IMR-90 (cell line): Measurements from ENCODE around the gene AHCYL2. TPM values are rescaled to one million over a fixed set of nuclear protein-coding genes. Genes with fewer than 3 reads are reported as not detected.

Experiments
- ATAC-seq: fragments of 200-7000 bp; cut with Tn5 transposase; 2 replicates; pipeline ENCODE4 v1.9.1; 2020; ENCODE audit warnings: low read depth, mild to moderate bottlenecking, moderate library complexity
- BruUV-seq: library from RNA; stranded (reverse); fragments of 400-500 nt; replicated peaks from 2 replicates; lab custom pipeline; 2021; lab: Mats Ljungman, UMichigan
- CTCF ChIA-PET: fragments of 300-600 bp; formaldehyde crosslinking; extraction: SDS; loops from one replicate; lab custom pipeline; 2021; ENCODE audit warnings: antibody characterized with exemption; lab: Yijun Ruan, JAX
- POLR2A ChIA-PET: fragments of 300-600 bp; sonication (Branson Sonifier 250); formaldehyde crosslinking; loops from one replicate; lab custom pipeline; 2022; ENCODE audit warnings: antibody characterized with exemption; ENCODE audit not compliant: unreplicated experiment; lab: Charles Lee
- DNase-seq: peaks from one replicate; pipeline ENCODE4 v3.0.0; 2013
- H2AFZ ChIP-seq: replicated peaks from 2 replicates; pipeline ENCODE3; 2013; ENCODE audit warnings: low read length, mild to moderate bottlenecking; ENCODE audit not compliant: poor library complexity
- H2AK5ac ChIP-seq: 2 replicates; pipeline ENCODE4 v1.6.1; 2013; ENCODE audit warnings: low read depth, low read length, inconsistent platforms
- H2AK9ac ChIP-seq: replicated peaks from 2 replicates; pipeline ENCODE3; 2013; ENCODE audit warnings: mild to moderate bottlenecking, low read depth, low read length, moderate library complexity; ENCODE audit not compliant: poor library complexity
- H2BK120ac ChIP-seq: 2 replicates; pipeline ENCODE4 v1.6.1; 2013; ENCODE audit warnings: low read depth, low read length, inconsistent platforms
- H2BK15ac ChIP-seq: 3 replicates; pipeline ENCODE4 v1.6.1; 2013; ENCODE audit warnings: low read depth, low read length, inconsistent platforms
- H2BK20ac ChIP-seq: 2 replicates; pipeline ENCODE4 v1.6.1; 2013; ENCODE audit warnings: low read depth, mild to moderate bottlenecking, inconsistent platforms, low read length, moderate library complexity
- H2BK5ac ChIP-seq: 2 replicates; pipeline ENCODE4 v1.6.1; 2013; ENCODE audit warnings: mild to moderate bottlenecking, low read depth, low read length, inconsistent platforms; ENCODE audit not compliant: poor library complexity, severe bottlenecking
- H3K14ac ChIP-seq: replicated peaks from 2 replicates; pipeline ENCODE4 v1.6.1; 2013; ENCODE audit warnings: low read depth, low read length, inconsistent platforms
- H3K18ac ChIP-seq: 2 replicates; pipeline ENCODE4 v1.6.1; 2013; ENCODE audit warnings: low read depth, low read length, control low read depth
- H3K23ac ChIP-seq: 2 replicates; pipeline ENCODE4 v1.6.1; 2013; ENCODE audit warnings: low read depth, low read length, inconsistent platforms
- H3K27ac ChIP-seq: 2 replicates; pipeline ENCODE4 v1.5.1; 2013; ENCODE audit warnings: mild to moderate bottlenecking, control low read depth, low read length; ENCODE audit not compliant: insufficient read depth
- H3K27me3 ChIP-seq: 2 replicates; pipeline ENCODE4 v1.6.1; 2013; ENCODE audit warnings: low read length; ENCODE audit not compliant: control insufficient read depth, insufficient read depth
- H3K36me3 ChIP-seq: 2 replicates; pipeline ENCODE4 v1.6.1; 2013; ENCODE audit warnings: low read length, mixed read lengths; ENCODE audit not compliant: control insufficient read depth, insufficient read depth
- H3K4ac ChIP-seq: 2 replicates; pipeline ENCODE4 v1.6.1; 2013; ENCODE audit warnings: low read depth, low read length, inconsistent platforms
- H3K4me1 ChIP-seq: 2 replicates; pipeline ENCODE4 v1.6.1; 2013; ENCODE audit warnings: low read length, mixed read lengths; ENCODE audit not compliant: control insufficient read depth, insufficient read depth
- H3K4me2 ChIP-seq: 2 replicates; pipeline ENCODE4 v1.6.1; 2013; ENCODE audit warnings: low read depth, mild to moderate bottlenecking, control low read depth, low read length, moderate library complexity
- H3K4me3 ChIP-seq: 2 replicates; pipeline ENCODE4 v1.5.1; 2013; ENCODE audit warnings: low read depth, mild to moderate bottlenecking, control low read depth, low read length, moderate library complexity; ENCODE audit not compliant: insufficient read depth
- H3K56ac ChIP-seq: 2 replicates; pipeline ENCODE4 v1.6.1; 2013; ENCODE audit warnings: low read length, inconsistent platforms; ENCODE audit not compliant: insufficient read depth; ENCODE audit errors: extremely low read depth
- H3K79me1 ChIP-seq, 2 experiments: 2 replicates each; pipeline ENCODE4 v1.6.1; 2013; ENCODE audit warnings: low read length in 2 of 2, inconsistent platforms in 1 of 2, low read depth in 1 of 2
- H3K9ac ChIP-seq: 2 replicates; pipeline ENCODE4 v1.6.1; 2013; ENCODE audit warnings: low read depth, low read length, control low read depth
- H3K9me1 ChIP-seq: 2 replicates; pipeline ENCODE4 v1.6.1; 2013; ENCODE audit warnings: low read length, inconsistent platforms; ENCODE audit not compliant: insufficient read depth
- H3K9me3 ChIP-seq: 2 replicates; pipeline ENCODE4 v1.6.1; 2013; ENCODE audit warnings: low read length; ENCODE audit not compliant: control insufficient read depth, insufficient read depth
- H4K20me1 ChIP-seq: 2 replicates; pipeline ENCODE4 v1.6.1; 2013; ENCODE audit warnings: low read length, inconsistent platforms; ENCODE audit not compliant: insufficient read depth
- H4K5ac ChIP-seq: 2 replicates; pipeline ENCODE4 v1.6.1; 2013; ENCODE audit warnings: mild to moderate bottlenecking, low read depth, low read length, control low read depth
- H4K8ac ChIP-seq, 2 experiments: 2 replicates each; pipeline ENCODE4 v1.6.1; 2013; ENCODE audit warnings: low read depth in 2 of 2, low read length in 2 of 2, control low read depth in 1 of 2, inconsistent platforms in 1 of 2
- H4K91ac ChIP-seq: 2 replicates; pipeline ENCODE4 v1.6.1; 2013; ENCODE audit warnings: low read depth, low read length, inconsistent platforms; ENCODE audit not compliant: insufficient read depth
- BHLHE40 ChIP-seq: fragments of 150-350 bp; IDR thresholded peaks from 2 replicates; pipeline ENCODE4 v1.6.1; 2016; ENCODE audit warnings: mild to moderate bottlenecking, low read depth, low read length
- CEBPB ChIP-seq: IDR thresholded peaks from 2 replicates; pipeline ENCODE4 v1.6.1; 2012; ENCODE audit warnings: low read depth, low read length, improper control_type of control experiment
- CHD1 ChIP-seq: IDR thresholded peaks from 2 replicates; pipeline ENCODE4 v1.6.1; 2012; ENCODE audit warnings: low read depth, low read length, improper control_type of control experiment
- CTCF ChIP-seq: conservative IDR thresholded peaks from 2 replicates; pipeline ENCODE4 v1.5.1; 2012; ENCODE audit warnings: mild to moderate bottlenecking, low read depth, low read length, improper control_type of control experiment
- ELK1 ChIP-seq: fragments of 150-350 bp; IDR thresholded peaks from 2 replicates; pipeline ENCODE4 v1.6.1; 2016; ENCODE audit warnings: low read depth, mild to moderate bottlenecking, low read length, moderate library complexity, borderline replicate concordance
- FOS ChIP-seq: fragments of 150-350 bp; IDR thresholded peaks from 2 replicates; pipeline ENCODE4 v1.6.1; 2016; ENCODE audit warnings: low read depth, low read length
- MAFK ChIP-seq: IDR thresholded peaks from 2 replicates; pipeline ENCODE4 v1.6.1; 2012; ENCODE audit warnings: low read depth, low read length, improper control_type of control experiment
- MAZ ChIP-seq: IDR thresholded peaks from 2 replicates; pipeline ENCODE4 v1.6.1; 2012; ENCODE audit warnings: low read depth, mild to moderate bottlenecking, low read length, improper control_type of control experiment, moderate library complexity, borderline replicate concordance
- MXI1 ChIP-seq: IDR thresholded peaks from 2 replicates; pipeline ENCODE4 v1.6.1; 2012; ENCODE audit warnings: low read depth, mild to moderate bottlenecking, low read length, moderate library complexity, borderline replicate concordance
- NFE2L2 ChIP-seq: fragments of 150-350 bp; IDR thresholded peaks from 2 replicates; pipeline ENCODE4 v1.6.1; 2016; ENCODE audit warnings: low read depth, mild to moderate bottlenecking, low read length
- POLR2A ChIP-seq: IDR thresholded peaks from 2 replicates; pipeline ENCODE4 v1.6.1; 2012; ENCODE audit warnings: mild to moderate bottlenecking, low read depth, low read length
- RAD21 ChIP-seq: IDR thresholded peaks from 2 replicates; pipeline ENCODE4 v1.6.1; 2012; ENCODE audit warnings: low read length, improper control_type of control experiment
- RCOR1 ChIP-seq: IDR thresholded peaks from 2 replicates; pipeline ENCODE4 v1.6.1; 2012; ENCODE audit warnings: mild to moderate bottlenecking, low read length, improper control_type of control experiment; ENCODE audit not compliant: insufficient replicate concordance
- RFX5 ChIP-seq: IDR thresholded peaks from 2 replicates; pipeline ENCODE4 v1.8.0; 2012; ENCODE audit warnings: low read depth, mild to moderate bottlenecking, low read length, moderate library complexity
- SMC3 ChIP-seq: fragments of 150-350 bp; IDR thresholded peaks from 2 replicates; pipeline ENCODE4 v1.6.1; 2016; ENCODE audit warnings: low read depth, mild to moderate bottlenecking, antibody characterized with exemption, low read length, moderate library complexity
- USF2 ChIP-seq: fragments of 150-350 bp; IDR thresholded peaks from 2 replicates; pipeline ENCODE4 v1.6.1; 2017; ENCODE audit warnings: mild to moderate bottlenecking, antibody characterized with exemption, low read length, low read depth
- WGBS, 2 experiments: methylation state at CpG; one replicate each; pipeline versions ENCODE4 v1.1.5 to v1.1.7; 2013; ENCODE audit warnings: missing lambda C conversion rate in 2 of 2; ENCODE audit not compliant: insufficient read length in 1 of 2; ENCODE audit errors: extremely low coverage in 2 of 2; 5-methylcytosine and 5-hydroxymethylcytosine counted together
- dilution Hi-C: fragments of 300-500 bp; cut with HindIII; formaldehyde crosslinking; loops from one replicate; pipeline ENCODE4 v1.14.3; 2018; ENCODE audit warnings: low sequenced_read_pairs; ENCODE audit not compliant: unreplicated experiment
- in situ Hi-C: fragments of 300-500 bp; cut with MboI; formaldehyde crosslinking; loops from 3 replicates; pipeline ENCODE4 v1.14.3; 2019; ENCODE audit warnings: low sequenced_read_pairs, inconsistent platforms, mixed read lengths
- intact Hi-C: fragments of 100-400 bp; cut with micrococcal nuclease; formaldehyde crosslinking; loops from 2 replicates; pipeline ENCODE4 v1.10.0; 2022
- polyA plus RNA-seq, 3 experiments: library from polyadenylated mRNA; depleted of rRNA; stranded (reverse); fragments of >200 nt; gene quantifications; 2 replicates each; pipeline ENCODE4 v1.2.3, GENCODE V29; 2012; ENCODE audit warnings: low replicate concordance in 1 of 3
- total RNA-seq: library from RNA; depleted of rRNA; stranded (reverse); fragments of >200 nt; gene quantifications from 2 replicates; pipeline ENCODE4 v1.2.3, GENCODE V29; 2012

AHCYL2 gene
- total and polyA plus RNA-seq, 2 of the 4 experiments (the other 2 are of a cell fraction): 5.7 to 7.6 TPM

- Histone ChIP-seq H3K4me1 (peaks cover 1% of the 10 kb centered on the region; the same call in 1 of the 2 replicates), H2AK5ac (no peak overlapping the region), H3K18ac (no peak overlapping the region), H3K14ac (no peak overlapping the region), H3K4me2 (no peak overlapping the region), H3K27me3 (no peaks in the 10 kb centered on the region), H3K4me3 (no peak overlapping the region), H2BK20ac (no peak overlapping the region), H3K79me1 (no peaks in the 10 kb centered on the region), H4K91ac (no peak overlapping the region), H2BK5ac (no peak overlapping the region), H2BK120ac (no peak overlapping the region), H3K23ac (no peak overlapping the region), H4K5ac (no peak overlapping the region), H3K9ac (no peak overlapping the region), H3K9me1 (no peaks in the 10 kb centered on the region), H3K56ac (no peak overlapping the region), H4K20me1 (no peaks in the 10 kb centered on the region), H2AK9ac (no peak overlapping the region), H3K4ac (no peak overlapping the region), H3K27ac (no peak overlapping the region), H3K36me3 (no peaks in the 10 kb centered on the region), H4K8ac (no peak overlapping the region), H2BK15ac (no peak overlapping the region), H2AFZ (no peak overlapping the region), H3K9me3 (peaks cover 3% of the 10 kb centered on the region)
- intact Hi-C loops: no loop called here
- CTCF ChIA-PET: no interaction called here
- POLR2A ChIA-PET: no interaction called here
- dilution Hi-C loops: no loop called here
- in situ Hi-C loops: no loop called here
- DNase-seq (no peak), ATAC-seq (no peak)
- BruUV-seq: no TSS peak
- WGBS, 2 experiments: no CpG with 5 or more reads among the region's 1 CpG
- TF ChIP-seq SMC3 (no peak), RCOR1 (no peak), BHLHE40 (no peak), FOS (no peak), RFX5 (no peak), USF2 (no peak), NFE2L2 (no peak), MAFK (no peak), MXI1 (no peak), MAZ (no peak), CEBPB (no peak), POLR2A (no peak), ELK1 (no peak), CTCF (no peak), CHD1 (no peak), RAD21 (no peak)
These were observed 102.2 kb downstream of the AHCYL2 start for GRCh38 chr7:129327076-129327475.
